ENCODE data around the gene HHATL.

The HHATL gene

DNA sequence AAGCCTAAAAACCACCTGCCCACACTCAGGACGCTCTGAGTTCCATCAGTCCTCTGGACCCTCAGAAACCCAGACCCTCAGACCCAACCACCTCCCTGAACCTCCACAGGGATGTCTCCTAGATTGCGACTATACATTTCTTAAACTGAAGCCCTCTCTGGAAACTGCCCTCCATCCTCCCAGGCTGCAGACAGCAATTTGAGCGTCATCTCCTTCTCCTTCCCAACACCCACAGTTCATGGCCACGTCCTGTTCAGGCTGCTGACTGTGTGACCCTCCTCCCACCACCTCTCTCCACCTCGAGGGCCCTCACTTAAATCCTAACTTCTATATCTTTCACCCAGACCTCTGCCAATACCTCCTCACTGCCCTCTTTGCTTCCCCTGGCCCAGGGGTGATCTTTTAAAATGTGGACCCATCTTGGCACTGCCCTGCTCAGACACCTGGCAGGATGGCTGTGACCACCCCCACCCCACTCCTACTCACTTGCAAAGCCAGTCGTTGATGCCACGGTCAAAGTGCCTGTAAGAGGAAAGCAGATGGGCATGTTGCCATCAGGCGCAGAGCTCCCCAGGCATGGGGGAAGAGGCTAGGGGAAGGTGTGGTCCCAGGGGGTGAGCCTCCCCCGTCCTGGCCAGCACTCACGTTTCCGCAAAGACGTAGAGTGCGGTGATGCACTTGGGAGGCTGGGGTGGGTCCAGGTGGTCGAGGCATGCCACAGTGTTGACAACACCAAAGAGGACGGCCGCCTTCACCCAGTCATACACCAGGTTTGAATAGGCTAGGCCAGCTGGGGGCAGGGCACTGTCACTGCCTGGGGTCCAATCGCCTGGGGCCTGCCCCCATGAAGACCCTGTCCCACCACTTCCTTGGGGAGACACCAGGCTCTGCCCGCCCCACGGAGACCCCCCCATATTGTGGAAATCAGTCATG is 6.0 kb downstream of the HHATL start:
- no peak for DNase-seq

DNA sequence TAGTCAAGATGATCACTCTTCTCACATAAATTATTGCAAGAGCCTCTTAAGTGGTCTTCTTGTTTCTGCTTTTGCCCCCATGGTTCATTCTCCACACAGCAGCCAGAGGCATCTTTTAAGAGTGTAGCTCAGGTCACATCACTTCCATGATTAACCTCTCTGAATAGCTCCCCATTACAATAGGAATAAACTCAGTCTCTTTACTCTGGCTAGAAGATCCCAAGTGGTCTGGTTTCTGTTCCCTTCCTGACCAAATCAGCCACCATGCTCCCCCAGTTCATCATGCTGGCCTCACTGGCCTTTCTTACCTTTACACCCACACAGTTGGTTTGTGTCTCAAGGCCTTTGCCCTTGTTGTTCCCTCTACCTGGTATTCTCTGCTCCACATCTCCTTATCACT is 8.2 kb downstream of the HHATL start:
- DNase-seq: no peak

DNA sequence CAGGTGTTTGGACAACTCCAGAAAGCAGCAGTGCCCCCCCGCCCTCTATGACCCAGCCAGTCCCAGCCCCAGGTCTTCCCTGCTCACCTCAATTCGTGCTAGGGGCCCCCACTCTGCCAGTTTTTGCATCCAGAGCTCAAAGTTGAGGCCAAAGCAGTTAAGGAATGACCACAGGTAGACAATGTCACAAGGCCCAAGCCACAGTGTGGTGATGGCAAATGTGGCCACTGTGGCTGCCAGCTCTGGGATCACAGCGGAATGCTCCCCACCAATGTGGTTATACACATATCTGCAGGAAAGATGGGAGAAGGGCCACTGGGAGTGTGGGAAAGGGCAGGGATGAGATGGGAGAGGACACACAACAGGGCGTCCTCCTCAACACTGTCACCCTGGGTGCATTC is 9.1 kb downstream of the HHATL start:
- DNase-seq: no peak

DNA sequence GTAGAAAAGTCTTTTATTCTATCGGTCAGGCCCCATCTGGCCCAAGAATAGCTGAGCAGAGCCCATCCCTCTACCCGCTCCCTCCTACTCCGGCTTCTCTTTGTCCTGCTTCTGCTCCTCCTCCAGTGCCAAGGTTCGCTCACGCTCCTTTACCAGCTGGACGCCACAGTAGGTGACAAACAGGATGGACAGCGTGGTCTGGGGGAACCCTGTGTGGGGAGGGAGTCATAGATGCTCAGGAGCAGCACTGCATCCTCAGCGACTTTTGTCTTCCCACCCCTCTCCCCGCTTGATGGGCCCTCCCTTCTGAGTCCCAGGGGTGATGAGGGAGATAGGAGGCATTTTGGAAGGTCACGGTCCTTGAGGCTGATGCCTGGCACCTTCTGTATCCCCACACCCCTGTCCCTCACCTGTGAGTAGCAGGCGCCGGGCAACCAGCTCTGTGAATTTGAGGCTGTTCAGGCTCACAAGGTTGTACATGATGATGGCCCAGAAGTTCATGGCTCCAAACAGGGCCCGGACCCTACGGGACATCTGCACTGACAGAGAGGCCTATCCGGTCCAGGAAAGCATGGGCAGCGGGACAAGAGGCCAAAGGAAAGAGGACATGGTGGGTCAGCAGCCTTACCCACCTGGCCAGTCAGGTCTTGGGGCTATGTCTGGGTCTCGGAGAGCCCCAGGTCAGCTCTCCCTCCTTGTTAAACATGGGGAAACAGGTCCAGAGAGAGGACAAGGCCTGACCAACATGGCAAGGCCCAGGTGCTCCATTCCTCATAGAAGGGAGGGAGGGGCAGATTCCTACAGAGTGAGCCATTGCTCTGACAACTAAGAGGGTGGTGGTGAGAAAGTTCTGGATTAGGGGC is 9.7 kb downstream of the HHATL start:
- no peak for DNase-seq

DNA sequence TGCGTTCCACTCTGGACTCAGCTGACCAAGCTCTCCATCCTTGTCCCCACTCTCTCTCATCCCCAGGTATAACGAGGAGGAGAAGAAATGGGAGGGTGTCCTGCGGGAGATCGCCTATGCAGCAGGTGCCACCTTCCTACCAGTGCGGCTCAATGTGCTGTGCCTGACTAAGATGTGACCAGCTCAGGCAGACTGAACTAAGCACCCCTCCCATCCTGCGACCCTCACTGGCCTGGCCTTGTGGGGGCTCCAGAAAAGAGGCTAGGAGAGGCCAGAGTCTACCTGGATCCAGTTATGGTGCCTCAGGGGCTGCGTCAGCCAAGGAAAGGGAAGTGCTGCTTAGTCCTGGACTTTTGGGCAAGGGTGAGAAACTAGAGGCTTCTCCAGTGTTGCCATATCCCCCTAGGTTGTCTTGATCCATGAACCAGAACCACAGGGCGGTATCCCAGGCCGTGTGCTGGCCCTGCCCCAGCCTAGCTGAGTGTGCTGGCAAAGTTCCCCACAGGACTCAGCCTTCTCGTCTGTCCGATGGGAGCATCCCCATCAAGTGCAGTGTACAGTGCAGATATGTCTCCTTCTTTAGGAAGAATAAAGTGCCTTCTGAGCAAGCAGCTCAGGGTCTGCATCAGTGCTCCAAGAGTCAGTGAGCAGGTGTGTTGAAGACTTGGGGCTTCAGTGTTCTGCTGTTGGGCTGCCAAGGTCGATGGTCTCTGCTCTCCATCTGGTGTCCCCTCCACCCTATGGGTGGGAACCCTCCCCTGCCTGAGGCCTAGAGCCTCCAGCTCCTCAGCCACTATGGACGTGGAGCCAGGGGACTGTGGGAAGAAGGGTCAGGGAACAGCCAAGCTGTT is 10.6 kb downstream of the HHATL start:
- DNase-seq: no peak

DNA sequence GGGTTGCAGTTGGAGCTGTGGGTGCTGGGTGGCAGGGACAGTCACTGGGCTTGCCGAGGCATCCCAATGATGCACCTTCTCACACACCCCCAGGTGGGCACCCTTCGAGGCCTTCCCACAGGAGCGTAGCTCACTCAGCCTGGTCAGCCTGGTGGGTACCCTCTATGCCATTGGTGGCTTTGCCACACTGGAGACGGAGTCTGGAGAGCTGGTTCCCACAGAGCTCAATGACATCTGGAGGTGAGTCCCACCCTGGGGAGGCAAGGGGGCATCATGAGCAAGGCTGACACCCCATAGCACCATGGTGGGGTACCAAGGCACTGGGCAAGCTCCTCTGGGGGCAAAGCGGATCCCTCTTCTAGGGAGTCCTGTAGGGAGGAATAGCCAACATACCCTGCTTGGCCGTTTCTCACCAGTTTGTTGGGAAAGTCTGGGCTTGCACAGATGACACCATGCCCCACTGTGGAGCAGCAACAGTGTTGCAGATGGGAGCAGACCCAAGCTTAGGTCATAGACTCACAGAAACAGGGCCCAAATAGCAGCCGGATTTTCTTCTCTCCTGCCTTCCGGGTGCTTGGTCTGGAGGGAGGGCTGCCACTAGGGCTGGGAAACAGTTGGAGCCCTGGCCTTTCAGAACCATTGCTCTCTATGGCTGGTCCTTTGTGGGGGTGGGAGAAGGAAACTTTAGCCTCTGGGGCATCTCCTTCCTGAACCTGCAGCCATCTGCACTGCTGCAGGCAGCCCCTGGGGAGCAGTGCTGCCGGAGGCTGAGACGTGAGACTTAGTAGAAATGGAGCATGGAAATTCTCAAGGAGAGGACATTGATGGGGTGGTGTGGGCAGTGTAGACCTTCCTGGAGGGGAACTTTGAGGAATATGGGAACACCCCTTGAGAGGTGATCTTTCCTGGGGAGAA is 11.6 kb downstream of the HHATL start:
- DNase-seq: no peak

DNA sequence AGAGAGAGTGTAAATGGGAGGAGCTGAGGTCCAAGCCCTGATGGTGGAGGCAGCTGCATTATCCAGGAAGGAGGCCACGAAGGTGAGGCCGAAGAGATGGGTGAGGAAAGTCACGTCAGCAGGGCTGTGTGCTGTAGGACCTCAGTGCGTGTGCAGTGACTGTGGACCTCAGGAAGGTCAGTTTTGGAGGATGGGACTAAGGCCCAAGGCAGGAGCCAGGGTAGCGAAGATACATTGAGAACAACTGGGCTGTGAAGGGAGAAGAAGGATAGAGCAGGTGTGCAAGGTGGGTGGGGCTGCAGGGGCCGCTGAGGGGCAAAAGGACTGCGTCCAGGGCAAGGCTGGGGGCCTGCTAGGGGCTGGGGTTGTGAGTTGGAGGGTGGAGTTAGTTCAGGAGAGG is 12.4 kb downstream of the HHATL start:
- DNase-seq: no peak

DNA sequence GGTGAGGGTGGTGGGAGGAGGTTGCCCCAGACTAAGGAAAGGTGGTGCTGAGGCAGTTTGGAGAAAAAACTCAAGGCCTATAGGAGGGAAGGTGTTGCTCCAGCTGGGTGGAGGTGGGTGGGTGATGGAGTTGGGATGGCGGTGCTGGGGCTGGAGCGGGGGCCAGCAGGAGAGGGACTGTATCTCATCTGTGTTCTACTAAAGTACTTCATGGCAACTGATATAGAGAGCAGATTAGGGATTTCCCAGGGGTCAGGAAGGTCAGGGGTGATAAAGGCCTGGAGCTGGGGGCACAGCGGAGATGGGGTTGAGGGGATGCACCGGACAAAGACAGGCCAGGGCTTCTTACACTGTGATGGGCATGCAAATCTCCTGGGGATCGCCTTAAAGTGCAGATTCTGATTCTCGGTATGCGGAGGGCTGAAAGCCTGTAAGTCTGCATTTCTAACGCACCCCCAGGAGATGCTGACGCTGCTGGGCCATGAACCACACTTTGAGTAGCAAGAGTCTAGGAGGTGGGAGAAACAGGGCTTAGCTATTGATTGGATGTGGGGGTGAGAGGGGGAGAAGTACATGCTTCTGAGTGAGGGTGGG is 13.1 kb downstream of the HHATL start:
- DNase-seq: no peak

DNA sequence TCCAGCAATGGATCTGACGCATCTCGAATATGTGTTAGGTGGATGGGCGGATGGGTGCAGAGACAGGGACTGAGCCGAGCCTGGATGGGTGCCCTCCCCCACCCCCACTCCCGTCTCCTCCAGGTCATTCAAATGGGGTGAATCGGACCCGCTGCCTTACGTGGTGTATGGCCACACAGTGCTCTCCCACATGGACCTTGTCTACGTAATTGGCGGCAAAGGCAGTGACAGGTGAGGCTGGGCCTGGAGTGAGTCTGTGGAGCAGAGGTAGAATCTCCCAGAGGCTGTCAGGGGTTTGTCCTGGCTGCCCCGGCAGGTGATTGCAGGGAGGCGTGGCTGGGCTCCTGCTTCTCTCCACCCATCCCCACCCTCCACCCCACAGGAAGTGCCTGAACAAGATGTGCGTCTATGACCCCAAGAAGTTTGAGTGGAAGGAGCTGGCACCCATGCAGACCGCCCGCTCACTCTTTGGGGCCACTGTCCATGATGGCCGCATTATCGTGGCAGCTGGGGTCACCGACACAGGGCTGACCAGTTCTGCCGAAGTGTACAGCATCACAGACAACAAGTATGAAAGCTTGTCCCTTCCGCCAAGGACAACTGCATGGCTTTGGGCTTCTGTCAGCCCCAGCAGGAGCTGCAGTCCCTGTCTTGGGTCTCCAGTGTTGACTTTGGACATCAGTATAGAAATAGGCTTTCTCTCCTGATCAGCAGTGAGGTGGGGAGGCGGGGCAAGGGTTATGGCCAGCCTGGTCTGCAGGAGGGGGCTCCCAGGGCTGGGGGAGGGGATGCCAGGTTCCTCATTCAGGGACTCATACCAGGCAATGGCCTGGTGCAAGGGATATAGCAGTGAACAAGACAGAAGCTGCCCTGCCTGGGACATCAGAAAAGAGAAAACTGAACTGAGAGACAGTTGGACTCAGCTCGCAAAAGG is 13.8 kb downstream of the HHATL start:
- no peak for DNase-seq

DNA sequence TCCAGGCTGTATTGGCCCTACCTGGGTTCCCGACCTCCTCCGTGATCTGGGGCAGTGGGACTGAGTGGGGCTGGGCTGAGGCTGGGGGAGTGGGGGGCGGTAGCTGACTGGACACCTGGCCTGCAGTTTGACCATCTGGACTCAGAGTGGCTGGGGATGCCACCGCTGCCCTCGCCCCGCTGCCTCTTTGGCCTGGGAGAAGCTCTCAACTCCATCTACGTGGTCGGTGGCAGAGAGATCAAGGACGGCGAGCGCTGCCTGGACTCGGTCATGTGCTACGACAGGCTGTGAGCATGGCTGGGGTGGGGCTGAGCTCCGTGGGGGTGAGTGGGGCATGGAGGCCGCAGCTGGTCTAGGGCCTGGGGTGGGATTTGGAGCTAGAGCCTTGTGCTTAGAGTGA is 14.6 kb downstream of the HHATL start:
- no peak for DNase-seq

DNA sequence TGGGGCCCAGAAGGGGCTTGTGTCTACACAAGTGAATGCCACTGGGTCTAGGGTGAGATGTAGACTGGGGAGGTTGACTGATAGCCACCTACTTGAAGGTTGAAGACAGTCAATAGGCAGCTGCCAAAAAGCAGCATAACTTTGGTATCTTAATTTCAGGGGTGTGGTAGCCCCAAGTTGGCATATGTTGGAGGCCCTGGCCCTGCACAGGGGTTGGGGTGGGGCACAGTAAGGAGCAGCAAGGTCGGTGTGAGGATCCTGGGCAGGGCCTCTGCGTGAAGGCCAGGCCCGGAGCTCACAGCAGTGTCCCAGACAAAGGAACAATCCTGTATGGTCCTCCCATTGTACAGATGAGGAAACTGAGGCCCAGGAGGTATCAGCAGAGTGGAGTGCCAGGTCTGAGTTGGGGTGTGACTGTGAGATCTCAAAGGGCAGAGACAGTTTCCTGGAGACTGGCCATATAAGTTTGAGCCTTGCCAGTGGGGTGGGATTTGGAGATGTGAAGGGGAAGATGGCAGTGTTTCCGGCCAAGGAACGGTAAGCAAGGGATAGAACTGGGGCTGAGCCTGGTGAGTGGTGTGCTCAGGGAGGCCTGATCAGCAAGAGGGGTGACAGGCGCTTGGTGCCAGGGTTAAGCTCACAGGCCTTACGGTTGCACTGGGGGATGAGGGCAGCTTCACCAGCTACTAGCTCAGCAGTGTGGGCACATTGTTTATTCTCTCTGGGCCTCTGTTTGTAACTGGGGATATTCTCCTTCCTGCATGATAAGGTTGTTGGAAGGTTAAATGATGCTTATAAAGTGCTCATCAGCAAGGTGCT is 15.6 kb downstream of the HHATL start:
- no peak for DNase-seq

DNA sequence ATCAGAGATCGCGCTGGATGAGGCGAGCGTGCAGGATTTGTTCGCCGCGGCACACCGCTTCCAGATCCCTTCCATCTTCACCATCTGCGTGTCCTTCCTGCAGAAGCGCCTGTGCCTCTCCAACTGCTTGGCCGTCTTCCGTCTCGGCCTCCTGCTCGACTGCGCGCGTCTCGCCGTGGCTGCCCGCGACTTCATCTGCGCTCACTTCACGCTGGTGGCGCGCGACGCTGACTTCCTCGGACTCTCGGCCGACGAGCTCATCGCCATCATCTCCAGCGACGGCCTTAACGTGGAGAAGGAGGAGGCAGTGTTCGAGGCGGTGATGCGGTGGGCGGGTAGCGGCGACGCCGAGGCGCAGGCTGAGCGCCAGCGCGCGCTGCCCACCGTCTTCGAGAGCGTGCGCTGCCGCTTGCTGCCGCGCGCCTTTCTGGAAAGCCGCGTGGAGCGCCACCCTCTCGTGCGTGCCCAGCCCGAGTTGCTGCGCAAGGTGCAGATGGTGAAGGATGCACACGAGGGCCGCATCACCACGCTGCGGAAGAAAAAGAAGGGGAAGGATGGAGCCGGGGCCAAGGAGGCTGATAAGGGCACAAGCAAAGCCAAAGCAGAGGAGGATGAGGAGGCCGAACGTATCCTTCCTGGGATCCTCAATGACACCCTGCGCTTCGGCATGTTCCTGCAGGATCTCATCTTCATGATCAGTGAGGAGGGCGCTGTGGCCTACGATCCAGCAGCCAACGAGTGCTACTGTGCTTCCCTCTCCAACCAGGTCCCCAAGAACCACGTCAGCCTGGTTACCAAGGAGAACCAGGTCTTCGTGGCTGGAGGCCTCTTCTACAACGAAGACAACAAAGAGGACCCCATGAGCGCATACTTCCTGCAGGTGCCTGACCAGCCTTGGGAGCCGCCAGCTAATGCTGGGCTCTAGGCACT is 16.4 kb downstream of the HHATL start:
- no peak for DNase-seq

DNA sequence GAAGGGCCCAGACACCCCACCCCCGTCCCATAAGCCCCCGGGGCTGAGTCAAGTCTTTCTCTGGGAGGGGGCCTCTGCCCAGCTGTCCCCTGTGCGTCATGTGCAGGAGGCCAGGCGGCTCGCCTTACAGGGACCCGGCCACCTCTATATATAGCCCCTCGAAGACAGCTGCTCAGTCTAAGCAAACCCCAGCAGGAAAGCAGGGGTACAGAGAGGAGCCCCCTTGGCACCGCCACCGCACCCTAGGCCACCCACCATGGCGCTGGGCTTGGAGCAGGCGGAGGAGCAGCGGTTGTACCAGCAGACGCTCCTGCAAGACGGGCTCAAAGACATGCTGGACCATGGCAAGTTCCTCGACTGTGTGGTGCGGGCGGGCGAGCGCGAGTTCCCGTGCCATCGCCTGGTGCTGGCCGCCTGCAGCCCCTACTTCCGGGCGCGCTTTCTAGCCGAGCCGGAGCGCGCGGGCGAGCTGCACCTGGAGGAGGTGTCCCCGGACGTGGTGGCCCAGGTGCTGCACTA is 17.2 kb downstream of the HHATL start, which contains the start of gene KLHL40:
TSS of gene KLHL40 (plus strand) at position 175 of the 519 bp plus-strand sequence. CDS start at position 257, 82 bp downstream.
- no peak for DNase-seq

DNA sequence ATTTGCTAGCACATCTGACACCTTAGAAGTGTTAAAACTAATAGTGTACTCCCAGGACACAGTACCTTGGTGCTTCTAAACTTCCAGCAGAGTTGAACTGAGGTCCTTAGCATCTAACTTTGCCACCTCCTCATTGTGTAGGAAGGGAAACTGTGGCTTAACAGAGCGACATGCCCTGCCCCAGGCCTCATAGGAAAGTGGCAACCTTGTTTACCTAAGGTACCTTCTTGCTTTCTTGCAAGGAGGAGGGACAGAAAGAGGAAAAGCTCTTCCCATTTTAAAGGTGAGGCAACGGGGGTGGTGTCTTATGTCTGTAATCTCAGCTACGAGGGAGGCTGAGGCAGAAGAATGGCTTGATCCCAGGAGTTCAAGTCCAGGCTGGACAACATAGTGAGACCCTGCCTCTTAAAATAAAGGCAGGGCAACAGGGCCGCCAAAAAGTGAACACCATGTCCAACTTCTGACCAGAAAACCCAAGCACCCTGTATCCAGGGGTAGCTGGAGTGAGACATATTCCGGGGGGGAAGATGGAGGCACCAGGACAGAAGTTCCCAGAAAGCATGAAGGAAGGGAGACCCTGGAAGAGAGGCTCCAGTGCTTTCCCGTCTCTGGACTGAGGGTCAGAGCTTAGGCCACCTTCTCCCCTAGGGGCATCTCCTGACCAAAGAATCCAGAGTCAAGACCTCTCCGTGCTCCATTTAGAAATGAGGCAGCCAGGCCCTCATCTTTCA is 17.8 kb downstream of the HHATL start:
- no peak for DNase-seq

DNA sequence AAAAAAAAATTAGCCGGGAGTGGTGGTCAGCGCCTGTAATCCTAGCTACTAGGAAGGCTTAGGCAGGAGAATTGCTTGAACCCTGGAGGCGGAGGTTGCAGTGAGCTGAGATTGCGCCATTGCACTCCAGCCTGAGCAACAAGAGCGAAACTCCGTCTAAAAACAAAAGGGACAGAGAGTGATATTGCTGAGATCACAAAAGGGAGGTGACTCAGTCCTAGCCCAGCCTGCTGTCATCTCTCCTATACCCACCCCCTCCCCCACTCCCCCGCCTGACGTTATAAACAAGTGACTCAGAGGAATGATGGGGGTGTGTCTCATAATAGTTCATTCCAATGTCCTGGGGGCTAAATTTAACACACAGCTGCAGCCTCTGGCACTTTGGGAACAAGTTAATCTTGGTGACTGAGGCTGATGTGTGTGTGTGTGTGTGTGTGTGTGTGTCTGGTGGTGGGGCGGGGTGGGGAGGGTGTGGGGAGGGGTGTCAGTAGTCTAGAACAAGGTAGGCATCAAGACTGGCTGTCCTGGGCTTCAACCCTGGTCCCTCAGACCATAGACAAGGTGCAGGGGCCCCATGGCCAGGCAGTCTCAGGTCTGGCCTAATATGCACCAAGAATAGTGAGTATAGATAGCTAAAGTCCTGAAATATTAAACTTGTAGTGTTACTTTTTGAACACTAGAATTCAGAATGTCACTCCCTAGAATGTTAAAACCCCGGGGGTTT is 18.6 kb downstream of the HHATL start:
- DNase-seq: no peak

DNA sequence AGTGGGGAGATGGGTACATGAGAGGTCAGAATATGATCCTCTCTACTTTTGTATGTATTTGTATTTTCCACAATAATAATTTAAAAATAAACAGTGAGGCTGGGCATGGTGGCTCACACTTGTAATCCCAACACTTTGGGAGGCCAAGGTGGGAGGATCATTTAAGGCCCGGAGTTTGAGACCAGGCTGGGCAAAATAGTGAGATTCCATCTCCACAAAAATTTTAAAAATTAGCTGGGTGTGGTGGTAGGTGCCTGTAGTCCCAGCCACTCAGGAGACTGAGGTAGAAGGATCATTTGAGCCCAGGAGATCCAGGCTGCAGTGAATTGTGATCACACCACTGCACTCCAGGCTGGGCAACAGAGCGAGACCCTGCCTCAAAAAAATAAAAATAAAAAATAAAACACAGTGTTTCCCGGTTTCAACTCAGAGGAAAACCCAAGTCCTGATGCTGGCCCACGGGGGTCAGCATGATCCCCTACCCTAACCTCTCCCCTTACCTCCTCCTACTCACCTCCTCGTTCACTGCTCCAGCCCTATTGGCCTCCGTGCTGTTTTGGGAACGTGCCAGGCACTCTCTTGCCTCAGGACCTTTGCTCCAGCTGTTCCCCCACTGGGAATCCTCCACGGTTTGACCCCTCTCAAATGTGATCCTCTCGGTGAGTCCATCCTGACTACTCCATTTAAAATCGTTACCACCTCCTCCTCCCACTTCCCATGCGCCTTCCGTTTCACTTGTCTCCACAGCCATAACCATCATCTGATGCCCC is 20.1 kb downstream of the HHATL start:
- DNase-seq: no peak
